Activated naive CD8-positive, alpha-beta T cell treated with anti-CD3 and anti-CD28 coated beads, Interleukin-2, amount 50 U/mL, for 16 hours (primary cell): ENCODE data around the gene FBXO41.

Experiments
- DNase-seq: peaks from one replicate; pipeline ENCODE4 v3.0.0-alpha.2; 2020; ENCODE audit warnings: low read depth, low spot score

The FBXO41 gene

DNA sequence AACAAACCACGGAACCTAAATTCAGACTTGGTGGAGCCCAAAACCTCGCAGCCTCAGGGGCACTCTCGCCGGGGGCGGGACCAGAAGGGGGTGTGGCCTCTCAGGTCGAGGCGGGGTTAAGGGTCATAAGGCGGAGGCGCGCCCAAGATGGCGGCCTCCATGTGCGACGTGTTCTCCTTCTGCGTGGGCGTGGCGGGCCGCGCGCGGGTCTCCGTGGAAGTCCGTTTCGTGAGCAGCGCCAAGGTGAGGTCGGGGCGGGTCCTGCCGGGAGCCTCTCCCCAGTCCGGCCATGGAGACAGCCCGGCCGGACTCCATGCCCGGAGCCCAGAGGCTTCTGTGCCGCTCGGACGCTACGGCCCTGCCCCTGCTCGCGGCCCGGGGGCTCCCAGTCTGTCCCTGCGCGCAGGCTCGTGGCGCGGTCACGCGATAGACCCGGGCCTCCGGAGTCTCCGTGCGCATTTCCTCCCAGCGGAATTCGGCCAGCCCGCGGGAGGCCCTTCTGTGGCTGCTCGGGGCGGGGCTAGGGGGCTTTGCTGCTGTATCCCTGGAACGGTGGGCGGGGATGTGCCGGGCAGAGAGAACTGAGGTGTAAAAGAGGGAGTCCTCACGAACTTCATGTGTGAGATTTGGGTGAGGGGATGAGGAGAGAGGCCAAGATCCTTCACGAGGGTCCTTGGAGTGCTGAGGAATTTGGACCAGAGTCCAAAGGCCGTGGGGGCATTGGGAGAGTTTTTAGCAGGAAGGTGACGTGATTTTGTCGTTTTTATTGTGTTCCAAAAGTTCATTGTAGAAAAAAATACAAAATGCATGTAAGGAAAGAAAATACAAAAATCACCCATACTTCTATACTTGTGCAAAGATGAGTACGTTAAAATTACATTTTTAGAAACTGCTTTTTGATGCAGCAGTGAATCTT lies 69.9 kb downstream of the FBXO41 start, which contains the start of gene SMYD5:
SMYD5 (plus strand) TSS at position 126 of the 916 bp plus-strand sequence; CDS start at position 148, 22 bp downstream.
- DNase-seq, result peak; percentile 90

DNA sequence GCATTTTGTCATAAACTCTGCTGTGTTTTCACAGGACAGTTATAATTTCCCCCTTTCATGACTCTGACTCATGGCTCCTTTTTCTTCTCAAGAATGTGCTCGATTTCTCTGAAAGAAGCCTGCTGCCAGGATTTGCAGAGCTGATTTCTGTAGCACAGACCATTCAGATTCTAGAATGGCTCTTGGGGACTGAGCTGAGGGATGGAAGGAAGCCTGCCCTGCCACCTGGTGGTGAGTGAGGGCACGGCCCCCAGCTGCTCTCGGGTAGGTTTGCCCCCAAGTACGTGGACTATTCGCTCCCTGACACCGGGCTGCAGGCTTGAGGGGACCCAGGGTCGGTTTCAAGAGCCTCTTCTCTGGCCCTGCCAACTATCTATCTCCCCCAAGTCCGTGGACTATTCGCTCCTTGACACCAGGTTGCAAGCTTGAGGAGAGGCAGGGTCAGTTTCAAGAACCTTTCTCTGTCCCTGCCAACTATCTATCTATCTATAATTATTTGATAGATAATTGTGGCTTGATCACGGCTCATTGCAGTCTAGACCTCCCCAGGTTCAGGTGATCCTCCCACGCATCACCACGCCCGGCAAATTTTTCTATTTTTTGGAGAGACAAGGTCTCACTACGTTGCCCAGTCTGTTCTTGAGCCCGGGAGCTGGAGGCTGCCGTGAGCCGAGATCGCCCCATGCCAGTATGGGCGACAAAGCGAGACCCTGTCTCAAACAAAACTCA lies 71.7 kb downstream of the FBXO41 start:
- peak; percentile 56 for DNase-seq

DNA sequence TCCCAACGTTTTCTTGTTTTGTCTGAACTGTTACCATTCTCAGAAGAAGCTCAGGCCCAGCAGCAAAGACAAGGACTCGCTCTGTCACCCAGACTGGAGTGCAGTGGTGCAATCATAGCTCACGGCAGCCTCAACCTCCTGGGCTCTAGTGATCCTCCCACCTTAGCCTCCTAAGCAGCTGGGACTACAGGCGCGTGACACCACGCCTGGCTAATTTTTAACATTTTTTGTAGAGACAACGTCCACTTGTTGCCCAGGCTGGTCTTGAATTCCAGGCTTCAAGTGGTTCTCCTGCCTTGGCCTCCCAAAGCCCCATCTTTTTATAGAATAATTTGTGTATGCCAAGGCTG lies 72.2 kb downstream of the FBXO41 start:
- no peak for DNase-seq

DNA sequence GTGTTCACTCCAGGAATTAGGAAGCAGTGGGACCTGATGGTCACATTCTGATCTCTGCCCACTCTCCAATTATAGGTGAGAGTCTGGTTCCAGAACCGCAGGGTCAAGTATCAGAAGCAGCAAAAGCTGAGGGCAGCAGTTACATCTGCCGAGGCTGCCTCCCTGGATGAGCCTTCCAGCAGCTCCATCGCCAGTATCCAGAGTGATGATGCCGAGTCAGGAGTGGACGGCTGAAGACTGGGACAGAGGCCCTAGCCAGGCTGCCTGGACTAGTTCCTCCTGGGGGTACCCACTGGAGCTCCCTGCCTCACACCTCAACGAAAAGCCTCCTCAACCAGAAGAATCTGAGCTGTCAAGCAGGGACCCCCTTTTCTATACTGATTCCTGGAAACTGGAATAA lies 73.6 kb downstream of the FBXO41 start:
- DNase-seq, result no peak

DNA sequence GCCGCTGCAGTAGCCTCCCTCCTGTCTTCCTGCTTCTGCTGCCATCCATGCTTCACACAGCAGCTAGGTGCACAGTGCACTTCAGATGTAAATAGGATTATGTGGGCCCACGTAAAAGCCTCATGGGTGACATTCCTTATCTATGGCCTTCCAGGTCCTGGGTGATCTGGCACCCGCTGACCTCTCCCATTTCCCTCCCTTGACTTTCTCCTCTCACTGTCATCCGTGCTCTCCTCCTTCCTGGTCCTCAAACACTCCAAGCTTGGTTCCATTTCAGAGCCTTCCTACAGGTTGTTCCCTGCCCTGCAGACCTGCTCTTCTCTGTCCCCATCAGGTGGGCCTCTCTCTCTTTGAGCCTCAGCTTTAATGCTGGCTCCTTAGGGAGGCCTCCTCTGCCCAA lies 74.3 kb downstream of the FBXO41 start:
- DNase-seq, result no peak

DNA sequence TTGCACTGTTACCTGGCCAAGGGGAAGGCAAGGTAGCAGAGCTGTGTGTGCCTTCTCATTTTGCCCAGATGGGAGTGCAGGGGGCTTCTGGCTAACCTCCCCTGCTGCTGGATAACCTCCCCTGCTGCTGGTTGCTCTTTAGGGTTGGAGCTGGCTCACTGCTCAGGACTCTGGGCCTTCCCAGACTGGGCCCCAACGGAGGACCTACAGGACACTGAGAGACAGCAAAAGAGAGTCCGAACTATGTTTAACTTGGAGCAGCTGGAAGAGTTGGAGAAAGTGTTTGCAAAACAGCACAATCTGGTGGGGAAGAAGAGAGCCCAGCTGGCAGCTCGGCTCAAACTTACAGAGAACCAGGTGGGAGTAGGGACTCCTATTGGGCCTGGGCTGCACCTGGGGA lies 76.0 kb downstream of the FBXO41 start:
- no peak for DNase-seq

DNA sequence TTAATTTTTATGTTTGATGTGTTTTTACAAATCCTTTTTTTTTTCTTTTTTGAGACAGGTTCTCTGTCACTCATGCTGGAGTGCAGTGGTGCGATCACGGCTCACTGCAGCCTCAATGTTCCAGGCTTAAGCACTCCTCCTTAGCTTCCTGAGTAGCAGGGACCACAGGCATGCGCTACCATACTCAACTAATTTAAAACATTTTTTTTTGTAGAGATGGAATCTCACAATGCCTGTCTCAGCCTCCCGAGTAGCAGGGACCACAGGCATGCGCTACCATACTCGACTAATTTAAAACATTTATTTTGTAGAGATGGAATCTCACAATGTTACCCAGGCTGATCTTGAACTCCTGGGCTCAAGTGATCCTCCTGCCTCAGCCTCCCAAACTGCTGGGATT lies 78.7 kb downstream of the FBXO41 start:
- no peak for DNase-seq
